Fibroblast of skin of scalp (primary cell): ENCODE data around the gene FBLIM1.

Experiments
- DNase-seq: peaks from one replicate; pipeline ENCODE4 v3.0.0-alpha.2; 2013

Gene FBLIM1

DNA sequence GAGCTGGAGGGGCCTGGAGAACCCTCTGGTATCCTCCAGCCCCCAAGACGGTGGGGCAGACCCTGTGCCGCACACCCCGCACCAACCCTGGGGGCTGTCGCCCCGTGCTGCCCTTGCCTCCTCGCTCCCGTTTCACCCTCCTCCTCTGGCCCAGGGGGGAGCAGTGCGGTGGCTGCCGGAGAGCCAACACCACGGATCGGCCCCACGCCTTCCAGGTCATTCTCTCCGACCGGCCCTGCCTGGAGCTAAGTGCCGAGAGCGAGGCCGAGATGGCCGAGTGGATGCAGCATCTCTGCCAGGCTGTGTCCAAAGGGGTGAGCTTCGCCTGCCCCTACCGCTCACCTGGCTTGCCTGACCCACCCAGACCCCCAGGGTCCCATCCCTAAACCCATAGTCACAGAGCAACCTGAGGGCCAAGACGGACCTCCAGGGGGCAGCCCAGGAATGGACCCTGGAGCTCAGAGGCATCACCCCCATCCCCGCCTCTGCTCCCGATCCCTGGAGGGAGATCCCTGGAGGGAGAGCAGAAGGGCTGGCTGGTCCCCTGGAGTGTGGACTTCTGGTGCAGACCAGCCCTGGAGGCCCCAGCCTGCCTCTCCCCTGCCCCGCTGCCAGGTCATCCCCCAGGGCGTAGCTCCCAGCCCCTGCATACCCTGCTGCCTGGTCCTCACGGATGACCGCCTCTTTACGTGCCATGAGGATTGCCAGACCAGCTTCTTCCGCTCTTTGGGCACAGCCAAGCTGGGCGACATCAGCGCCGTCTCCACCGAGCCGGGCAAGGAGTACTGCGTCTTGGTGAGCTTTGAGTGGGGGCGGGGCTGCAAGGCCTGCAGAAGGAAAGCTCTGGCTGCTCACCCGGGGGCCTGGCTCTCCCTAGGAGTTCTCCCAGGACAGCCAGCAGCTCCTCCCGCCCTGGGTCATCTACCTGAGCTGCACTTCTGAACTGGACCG, 26.6 kb upstream of the FBLIM1 start:
- no peak for DNase-seq

DNA sequence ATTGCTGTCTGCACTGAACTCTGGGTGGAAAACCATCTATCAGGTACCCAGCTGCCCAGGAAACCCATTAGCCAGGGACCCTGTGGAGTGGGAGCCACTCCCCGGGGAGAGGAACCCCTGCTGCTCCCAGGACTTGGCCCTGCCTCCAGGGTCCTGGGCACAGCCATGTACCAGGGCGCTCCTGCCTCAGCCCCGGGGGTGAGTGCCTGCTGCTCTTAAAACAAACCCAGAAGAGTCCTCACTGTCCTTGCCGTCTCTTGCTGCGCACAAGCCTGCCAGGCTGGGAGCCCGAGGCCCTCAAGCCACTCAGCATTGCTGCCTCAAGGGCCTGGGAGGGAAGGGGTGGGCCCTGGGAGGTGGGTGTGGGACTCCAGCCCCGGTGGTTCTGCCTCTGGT, 25.9 kb upstream of the FBLIM1 start:
- no peak for DNase-seq

DNA sequence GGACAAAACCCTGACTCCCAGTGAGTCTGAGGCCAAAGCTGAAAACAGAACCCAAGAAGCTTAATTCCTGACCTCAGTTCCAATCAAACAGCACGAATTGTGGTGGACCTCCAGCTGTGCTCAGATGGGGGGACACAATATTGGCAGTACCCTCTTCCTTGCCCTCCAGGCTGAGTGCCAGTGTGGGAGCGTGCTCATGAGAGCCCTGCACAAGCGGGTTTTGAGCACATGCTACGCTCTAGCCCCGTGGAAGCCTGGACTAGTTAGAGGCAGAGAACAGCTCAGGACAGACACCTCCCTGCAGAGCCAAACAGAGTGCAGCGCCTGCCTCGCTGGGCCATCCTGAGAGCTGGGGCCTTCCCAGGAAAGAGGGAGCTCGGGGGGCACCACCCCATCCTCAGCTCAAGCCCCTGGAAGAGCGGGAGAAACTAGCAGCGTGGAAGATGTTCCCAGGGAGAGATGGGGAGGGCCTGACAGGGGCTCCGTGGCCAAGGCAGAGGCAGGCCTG, 25.3 kb upstream of the FBLIM1 start:
- DNase-seq, result no peak

DNA sequence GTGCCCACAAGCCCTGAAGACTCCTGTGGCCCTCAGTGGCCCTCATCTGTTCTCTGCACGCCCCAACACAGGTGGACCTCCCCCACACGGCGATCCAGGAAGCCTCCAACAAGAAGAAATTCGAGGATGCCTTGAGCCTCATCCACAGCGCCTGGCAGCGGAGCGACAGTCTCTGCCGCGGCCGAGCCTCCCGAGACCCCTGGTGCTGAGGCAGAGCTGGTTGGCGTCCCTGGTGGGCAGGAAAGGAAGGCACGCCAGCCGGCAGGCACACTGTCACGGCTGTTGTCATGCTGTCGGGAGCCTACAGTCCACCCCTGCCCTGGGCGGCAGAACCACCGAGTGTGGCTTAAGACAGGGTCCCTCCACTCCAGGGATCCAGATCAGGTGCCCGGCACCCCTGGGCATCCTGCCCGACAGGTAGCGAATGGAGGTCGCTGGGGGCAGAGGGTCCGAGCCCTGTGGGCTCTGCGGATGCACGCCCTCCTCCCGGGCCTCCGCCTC, 24.8 kb upstream of the FBLIM1 start:
- no peak for DNase-seq

DNA sequence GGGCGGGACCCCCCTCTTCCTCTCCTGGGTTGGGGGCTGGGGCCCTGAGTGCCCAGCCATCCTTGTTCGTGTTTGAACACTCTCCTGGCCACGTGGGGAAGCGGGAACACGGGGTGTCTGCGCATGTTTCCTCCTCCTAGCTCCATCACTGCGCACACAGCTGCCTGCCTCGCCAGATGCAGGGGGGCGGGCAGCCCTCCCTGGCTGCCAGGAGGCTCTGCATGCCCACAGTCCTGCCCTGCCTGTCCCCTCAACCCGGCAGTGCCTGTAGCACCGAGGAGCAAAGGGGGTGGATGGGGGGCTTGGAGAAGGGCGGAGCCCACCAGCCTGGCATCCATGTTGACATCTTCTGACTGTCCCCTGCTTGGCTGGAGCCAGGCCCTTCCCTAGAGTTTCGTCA, 24.3 kb upstream of the FBLIM1 start:
- DNase-seq, result no peak

DNA sequence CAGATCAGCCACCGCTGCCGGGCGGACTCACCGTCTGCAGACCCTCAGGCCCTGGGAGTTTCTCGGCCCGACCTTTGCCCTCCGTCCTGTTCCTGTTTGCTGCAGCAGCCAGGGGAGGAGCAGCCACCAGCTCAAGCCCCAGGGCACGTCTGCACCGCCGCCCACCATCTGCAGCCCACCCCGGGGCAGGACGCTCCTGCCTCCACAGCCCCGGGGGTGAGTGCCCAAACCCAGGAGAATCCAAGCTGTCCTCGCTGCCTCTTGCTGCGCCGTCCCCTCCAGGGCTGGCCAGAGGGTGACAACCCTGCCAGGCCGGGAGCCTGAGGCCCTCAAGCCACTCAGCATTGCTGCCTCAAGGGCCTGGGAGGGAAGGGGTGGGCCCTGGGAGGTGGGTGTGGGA, 23.7 kb upstream of the FBLIM1 start:
- no peak for DNase-seq

DNA sequence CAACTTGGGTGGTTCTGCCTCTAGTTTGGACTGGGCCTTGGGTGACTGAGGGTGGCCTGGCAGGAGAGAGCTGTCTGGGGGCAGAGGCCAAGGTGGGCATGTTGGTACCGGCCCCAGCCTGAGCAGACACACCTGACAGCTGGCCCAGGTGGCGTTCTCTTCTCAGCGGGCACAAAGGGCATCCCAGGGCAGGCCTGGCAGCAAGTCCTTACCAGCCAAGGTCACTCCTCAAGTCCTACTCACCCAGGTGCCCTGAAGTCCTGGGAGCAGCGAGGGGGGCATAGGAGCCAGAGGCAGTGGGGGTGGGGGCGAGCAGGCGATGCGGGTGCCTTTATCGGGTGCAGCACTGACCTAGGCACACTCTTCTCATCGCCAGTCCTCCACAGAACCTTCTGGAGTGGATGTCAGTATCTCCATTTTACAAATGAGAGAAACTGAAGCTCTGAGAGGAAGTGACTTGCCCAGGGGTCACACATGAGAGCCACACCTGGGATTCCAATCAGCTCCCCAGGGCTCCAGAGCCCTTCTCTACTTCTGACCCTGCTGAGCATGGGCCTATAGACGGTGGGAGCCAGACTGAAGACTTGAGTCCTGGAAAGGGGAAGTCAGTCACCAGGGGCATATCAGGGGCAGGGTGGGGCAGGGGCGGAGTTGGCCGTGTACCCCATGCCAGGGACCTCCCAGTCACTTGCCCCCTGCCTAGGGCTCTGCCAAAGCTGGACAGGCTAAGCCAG, 23.1 kb upstream of the FBLIM1 start:
- no peak for DNase-seq

DNA sequence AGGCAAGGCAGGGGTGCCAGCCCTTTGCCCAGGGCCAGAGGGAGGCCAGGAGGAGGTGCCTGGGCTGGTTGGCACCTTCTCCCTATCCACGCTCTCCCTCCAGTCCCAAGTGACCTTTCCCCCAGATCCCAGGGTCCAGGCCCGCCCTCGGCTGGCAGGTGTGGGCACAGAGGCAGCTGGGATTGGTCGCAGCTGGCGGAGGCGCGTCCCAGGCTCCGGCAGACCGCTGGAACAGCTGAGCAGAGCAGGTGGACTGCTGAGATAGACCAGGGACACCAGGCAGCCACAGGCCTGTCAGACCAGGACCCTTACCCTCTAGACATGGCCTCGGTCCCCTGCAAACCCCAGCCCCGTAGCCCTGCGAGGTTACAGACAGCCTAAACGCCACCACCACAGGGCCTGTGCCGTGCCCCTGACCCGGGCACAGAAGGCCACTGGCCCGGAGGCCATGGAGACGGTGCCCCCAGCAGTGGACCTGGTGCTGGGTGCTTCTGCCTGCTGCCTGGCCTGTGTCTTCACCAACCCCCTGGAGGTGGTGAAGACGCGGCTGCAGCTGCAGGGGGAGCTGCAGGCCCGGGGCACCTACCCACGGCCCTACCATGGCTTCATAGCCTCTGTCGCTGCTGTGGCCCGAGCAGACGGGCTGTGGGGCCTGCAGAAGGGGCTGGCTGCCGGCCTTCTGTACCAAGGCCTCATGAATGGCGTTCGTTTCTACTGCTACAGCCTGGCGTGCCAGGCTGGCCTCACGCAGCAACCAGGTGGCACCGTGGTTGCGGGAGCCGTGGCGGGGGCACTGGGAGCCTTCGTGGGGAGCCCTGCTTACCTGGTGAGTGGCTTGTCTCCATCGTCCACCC, 22.3 kb upstream of the FBLIM1 start, which contains the start of gene SLC25A34:
Gene SLC25A34 (plus strand): TSS at position 221 of the 854 bp plus-strand sequence. CDS start 228 bp downstream, at position 449.
- no peak for DNase-seq

DNA sequence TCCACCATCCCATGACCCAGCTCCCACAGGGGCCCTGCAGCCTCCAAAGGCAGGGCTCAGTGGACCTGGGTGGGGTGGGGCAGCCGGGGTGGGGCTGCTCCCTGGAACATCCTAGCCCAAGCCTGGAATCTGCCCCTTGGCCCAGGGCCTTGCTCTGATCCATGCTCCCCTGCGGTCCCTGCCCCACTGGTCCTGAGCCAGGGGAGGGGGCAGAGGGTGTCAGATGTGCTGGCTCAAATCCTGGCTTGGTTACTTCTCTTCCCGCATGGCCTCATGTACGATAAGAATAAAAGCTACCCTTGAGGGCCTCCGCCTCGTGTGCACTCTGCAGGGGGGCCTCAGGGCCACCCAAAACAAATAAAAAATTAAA, 21.7 kb upstream of the FBLIM1 start:
- DNase-seq, result no peak

DNA sequence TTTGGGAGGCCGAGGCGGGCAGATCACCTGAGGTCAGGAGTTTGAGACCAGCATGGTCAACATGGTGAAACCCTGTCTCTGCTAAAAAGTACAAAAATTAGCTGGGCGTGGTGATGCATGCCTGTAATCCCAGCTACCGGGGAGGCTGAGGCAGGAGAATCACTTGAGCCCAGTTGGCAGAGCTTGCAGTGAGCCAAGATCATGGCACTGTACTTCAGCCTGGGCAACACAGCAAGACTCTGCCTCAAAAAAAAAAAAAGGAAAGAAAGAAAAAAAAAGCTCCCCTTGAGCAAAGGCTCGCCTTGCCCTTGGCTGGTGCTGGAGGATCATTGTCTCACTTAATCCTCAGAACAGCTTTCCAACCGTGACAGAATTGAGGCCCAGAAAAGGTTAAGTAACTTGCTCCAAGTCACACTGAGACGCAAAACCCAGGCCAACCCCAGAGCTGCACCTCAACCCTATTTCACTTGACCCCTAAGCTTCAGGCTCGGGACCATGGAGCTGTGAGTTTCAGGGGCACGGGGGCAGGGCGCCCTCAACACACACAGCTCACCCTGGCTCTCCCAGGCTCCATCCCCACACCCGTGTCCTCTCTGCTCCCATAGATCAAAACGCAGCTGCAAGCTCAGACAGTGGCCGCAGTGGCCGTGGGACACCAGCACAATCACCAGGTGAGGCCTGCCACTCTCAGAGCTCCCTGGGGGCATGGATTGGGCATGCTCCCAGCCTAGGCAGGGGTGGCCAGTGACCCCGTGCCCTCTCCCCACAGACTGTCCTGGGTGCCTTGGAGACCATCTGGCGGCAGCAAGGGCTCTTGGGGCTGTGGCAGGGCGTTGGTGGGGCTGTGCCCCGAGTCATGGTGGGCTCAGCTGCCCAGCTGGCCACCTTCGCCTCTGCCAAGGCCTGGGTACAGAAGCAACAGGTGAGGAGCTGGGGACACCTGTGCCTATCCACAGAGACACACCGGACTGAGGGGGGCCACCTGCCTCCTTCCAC, 21.0 kb upstream of the FBLIM1 start:
- no peak for DNase-seq

DNA sequence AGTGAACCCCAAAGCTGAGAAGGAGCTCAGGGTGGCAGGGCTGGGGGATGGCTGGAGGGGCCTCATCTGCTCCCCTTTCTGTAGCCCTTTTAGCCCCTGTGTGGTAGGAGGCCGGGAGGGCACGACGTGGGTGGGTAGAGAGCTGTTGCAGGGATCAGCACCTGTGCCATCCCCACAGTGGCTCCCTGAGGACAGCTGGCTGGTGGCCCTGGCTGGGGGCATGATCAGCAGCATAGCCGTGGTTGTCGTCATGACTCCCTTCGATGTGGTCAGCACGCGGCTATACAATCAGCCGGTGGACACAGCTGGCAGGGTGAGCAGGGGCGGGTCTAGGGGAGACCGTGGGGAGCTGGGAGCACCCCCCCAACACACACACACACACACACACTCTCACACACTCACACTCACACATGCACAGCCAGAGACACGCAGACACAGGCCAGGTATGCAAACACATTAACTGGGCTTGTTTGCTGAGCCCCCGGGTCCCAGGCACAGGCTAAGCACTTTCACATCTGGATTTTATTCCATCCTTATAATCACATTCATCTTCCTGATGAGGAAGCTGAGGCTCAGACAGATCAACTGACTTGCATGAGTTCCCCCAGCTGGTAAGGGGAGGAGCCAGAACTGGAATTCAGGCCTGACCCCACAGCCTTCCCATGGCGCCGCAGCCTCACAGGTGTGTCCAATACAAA, 20.0 kb upstream of the FBLIM1 start:
- no peak for DNase-seq

DNA sequence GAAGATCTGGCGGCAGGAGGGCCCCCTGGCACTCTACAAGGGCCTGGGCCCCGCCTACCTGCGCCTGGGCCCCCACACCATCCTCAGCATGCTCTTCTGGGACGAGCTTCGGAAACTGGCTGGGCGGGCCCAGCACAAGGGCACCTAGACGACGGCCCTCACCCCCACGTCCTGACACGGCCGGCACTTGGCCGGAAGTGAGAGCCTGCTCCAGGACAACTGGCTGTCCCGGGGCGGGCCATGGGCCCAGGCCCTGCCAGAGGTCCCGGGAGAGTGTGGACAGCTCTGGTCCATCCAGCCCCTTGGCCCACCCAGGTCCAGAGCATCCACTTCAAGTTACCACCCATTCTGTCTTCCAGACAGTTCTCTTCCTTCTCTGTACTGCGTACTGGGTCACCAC, 19.3 kb upstream of the FBLIM1 start:
- no peak for DNase-seq

DNA sequence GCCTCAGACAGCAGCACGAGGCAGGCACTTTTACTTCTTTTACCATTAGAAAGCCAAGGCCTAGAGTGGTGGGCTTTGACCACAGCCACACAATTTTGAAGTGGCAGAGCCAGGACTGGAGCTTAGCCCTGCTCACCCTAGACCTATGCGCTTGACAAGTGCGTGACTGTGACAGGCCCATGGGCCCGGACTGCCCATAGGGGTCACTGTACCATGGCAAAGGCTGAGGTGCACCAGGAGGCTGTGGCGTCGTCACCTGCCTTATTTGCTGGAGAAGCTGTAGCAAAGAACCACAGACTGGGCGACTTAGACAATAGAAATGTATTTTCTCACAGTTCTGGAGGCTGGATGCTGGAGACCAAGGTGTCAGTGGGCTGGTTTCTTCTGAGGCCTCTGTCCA, 18.9 kb upstream of the FBLIM1 start:
- no peak for DNase-seq

DNA sequence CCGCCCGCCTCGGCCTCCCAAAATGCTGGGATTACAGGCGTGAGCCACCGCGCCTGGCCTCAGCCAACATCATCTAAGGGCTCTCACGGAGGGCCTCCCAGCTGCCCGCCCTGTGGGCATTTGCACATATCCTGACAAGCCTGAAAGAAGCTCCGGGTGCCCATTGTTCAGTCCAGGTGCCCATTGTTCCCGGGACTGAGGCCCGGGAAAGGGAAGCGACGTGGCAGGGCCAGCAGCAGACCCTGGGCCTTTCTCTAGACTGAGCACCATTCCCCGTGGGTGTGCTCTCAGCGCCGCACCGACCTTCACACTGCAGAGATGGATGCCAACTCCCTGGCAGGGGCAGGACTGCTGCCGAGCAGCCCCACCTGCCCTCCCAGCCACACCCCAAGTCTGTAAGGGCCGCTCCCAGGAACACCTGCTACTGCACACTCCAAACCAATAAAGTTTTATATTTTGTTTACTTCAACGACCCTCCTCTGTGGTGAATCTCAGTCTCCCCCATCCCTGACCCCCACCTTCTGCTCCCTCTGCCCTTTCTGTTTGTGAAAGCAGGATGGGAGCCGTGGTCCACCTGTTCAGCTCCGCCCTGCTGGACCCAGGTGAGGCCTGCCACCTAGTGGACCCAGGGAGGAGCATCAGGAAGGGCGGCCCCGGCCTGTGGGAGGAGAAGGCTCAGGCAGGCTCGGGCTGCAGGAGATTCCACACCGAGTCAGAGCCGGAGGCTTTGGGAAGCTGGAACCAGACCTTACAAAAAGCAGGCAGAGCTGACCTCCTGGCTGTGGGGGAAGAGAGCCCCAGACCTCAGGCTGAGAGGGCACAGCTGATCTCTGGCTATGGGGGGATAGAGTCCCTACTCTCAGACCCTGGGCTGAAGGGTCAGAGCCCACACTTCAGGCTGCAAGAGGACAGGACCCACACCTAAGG, 17.4 kb upstream of the FBLIM1 start:
- peak; percentile 51 for DNase-seq

DNA sequence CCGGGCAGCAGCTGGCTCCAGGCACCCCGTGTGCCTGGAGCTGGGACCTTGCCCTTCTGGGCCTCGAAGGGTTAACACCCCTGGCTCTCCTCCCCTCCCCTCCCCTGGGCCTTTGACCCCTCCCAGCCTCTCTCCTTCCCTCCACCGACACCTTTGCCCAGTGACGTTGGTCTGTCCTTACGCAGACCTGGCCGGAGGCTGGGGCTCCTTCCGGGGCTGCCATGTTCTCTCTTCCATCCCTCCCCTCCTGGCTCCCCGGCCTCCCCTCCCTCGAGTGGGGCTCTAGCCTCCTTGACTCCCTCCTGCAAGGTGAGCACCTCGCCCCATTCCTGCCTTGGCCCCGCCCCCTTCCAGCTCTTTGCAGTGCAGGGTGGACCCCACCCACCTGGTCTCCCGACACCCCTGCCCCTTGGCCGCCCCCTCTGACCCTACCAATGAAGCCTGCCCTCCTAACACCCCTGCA, 16.2 kb upstream of the FBLIM1 start, which contains the start of gene TMEM82:
Gene TMEM82 (plus strand): TSS at position 161 of the 463 bp plus-strand sequence. CDS start 61 bp downstream, at position 222.
- no peak for DNase-seq

DNA sequence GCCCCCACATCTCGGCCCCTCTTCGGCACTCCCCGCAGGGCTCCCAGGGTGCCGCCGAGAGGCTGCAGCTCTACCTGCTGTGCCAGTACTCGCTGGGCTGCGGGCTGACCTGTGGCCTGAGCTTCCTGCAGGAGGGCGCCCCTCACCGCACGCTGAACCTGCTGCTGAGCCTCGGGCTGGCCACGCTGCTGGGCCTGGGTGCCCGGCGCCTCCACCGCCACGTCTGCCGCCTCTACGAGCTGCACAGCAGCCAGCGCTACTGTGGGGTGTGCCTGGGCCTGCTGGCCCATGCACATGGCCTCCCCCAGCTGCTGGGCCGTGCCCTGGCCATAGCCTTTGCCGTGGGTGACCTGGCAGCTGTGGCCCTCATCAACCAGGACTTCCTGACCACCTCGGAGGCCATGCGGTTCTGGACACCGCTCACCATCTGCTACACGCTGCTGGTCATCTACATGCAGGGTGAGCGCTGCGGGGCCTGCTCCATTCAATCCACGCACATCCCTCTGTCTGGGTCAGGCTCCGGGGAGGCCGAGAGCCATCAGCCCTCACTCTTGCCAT, 14.4 kb upstream of the FBLIM1 start:
- DNase-seq, result no peak

DNA sequence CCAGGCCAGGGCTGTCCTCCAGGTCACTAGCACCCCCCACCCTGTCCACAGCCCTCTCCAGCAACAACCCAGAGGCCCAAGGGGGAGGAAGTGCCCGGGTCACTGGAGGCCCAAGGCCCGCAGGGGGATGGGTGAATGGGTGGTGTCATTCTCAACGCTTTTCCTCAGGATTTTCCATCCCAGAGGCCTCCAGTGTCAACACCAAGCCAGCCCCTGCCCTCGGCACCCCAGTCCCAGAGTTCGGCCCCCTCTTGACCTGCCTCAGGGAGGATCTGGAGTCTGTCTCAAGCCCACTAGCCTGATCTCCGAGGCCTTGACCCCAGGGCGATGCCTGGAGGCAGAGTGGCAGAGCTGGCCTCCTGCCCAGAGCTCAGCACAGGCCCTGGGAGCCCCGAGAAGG, 11.2 kb upstream of the FBLIM1 start:
- no peak for DNase-seq

DNA sequence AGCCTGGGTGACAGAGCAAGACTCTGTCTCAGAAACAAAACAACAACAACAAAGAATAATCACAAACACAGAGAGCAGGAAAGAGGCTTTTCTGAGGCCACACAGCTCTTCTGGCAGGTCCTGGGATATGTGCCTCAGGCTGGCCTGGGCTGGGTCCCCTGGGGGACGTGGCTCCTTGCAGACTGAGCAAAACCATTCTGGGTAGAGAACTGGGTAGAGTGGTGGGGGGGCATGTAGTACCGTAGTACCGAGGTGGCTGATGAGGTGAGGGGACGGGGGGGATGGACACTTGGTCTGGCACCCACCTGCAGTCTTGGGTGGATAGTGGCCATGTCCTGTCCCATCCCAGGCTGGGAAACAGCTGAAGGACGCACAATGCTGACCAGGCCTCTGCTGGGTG, 10.3 kb upstream of the FBLIM1 start:
- DNase-seq, result no peak
